T-helper 1 cell treated with Interleukin-12 subunit alpha and Interleukin-12 subunit beta and Interleukin-4 antibody, amounts not matched to agents 30 ng/mL and 1 ng/mL, for 36 hours (primary cell): Measurements from ENCODE around the gene CD226. TPM values are rescaled to one million over a fixed set of nuclear protein-coding genes. Genes with fewer than 3 reads are reported as not detected.

Experiments
- intact Hi-C: fragments of 100-400 bp; cut with micrococcal nuclease; formaldehyde crosslinking; loops from one replicate; pipeline ENCODE4 v1.15.1; 2024
- total RNA-seq: library from RNA; stranded (reverse); gene quantifications from 2 replicates; pipeline ENCODE4 v1.2.3, GENCODE V29; 2022

CD226 gene
- total RNA-seq, 1 donor from 2014 or later, result 125 TPM

- intact Hi-C loops, result loop anchor here (1.0 to 5.0 kb wide), 7 partner anchors 10 to 1240 kb away; partner anchors contain the start of genes CD226 and TMX3
Measured at GRCh38 chr18:69956665-69957620, 9.3 kb upstream of the CD226 start.

DNA sequence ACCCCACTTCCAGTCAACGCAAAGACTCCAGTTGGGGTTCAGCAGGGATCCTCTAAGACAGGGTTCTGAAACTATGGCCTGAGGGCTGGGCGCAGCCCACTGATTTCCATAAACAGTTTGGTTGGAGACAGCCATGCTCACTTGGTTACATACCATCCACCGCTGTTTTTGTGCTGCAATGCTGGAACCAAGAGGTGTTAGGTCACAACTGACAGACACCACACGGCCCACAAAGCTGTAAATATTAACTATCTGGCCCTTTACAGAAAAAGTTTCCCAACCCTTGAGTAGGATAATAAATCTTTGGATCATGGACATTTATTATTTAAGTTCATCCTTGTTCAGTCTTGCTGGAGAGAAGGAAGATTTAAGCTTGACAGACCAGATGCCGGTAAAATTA is 8.4 kb upstream of the CD226 start:
- intact Hi-C loops, result loop anchor here (1.0 to 5.0 kb wide), 5 partner anchors 9 to 1239 kb away; partner anchors contain the start of genes CD226 and TMX3

DNA sequence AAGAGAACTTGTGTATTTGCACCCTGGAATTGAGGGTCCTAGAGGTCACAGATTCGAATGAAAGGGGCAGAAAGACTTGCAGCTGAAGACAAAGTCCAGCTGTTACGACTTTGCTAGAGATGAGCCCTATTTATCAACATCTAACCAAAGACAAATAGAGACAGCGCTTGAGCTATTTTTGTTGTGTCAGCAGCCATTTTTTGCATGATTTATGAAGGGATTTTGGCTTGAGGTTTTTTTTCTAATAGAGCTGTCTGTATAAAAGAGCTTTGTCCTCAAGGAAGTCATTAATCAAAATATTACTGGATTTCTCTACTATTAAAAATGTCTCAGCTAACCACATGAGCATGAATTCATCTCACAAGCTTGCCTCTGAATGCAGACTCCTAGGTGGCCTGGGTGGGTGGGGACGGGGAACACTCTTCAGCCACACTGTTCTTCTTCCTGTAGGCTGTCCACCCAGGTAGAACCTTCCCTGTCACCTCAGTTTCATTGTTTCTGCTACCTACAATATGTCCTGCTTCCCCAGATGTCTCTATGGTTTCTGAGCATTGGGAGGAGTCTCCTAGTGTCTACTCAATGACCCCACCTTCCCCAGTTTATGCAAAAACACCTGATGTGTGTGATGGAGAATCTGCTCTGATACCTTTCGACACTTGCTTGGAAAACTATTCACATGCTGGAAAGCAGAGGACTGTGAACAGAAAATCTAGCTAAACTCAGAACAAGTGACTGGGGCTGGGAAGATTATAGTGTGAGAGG is 7.2 kb upstream of the CD226 start:
- intact Hi-C loops, result loop anchor here (5.0 kb wide), 2 partner anchors 132 to 1238 kb away; partner anchors contain the start of gene TMX3

- intact Hi-C loops, result no loop called here
Measured at GRCh38 chr18:69953191-69953590, 5.5 kb upstream of the CD226 start.

DNA sequence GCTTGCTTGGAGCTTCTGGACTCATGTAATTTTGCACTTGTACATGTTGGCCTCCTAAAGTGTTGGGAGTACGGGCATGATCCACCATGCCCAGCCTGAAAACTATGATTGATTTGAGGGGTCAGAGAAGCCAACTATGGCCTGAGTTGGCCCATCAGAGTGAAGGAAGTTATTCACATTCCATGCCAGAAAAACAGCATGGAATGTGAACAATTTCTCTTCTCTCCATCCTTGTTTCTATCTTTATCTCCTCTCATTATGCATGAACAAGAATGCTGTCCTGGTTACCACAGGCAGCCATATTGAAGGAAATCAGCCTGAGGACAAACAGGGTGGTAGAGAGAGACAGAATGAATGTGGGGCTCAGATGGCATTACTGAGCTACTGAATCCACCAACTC is 3.5 kb upstream of the CD226 start:
- intact Hi-C loops, result no loop called here

GRCh38 chr18:69949538-69949936 is 1.9 kb upstream of the CD226 start:
- intact Hi-C loops, result loop anchor here (5.0 kb wide), 1 partner anchor 258 kb away; the partner anchor contains the start of gene RTTN

- intact Hi-C loops, result loop anchor here (5.0 kb wide), 1 partner anchor 258 kb away; the partner anchor contains the start of gene RTTN
Measured at GRCh38 chr18:69948919-69949537, 1.4 kb upstream of the CD226 start.

- intact Hi-C loops, result loop anchor here (5.0 kb wide), 1 partner anchor 259 kb away; the partner anchor contains the start of gene RTTN
Measured at GRCh38 chr18:69948256-69948655, 583 bp upstream of the CD226 start.

- intact Hi-C loops, result loop anchor here (1.0 to 5.0 kb wide), 2 partner anchors 10 to 261 kb away; partner anchors contain the start of gene RTTN
Measured at GRCh38 chr18:69946608-69947155, 991 bp downstream of the CD226 start.

DNA sequence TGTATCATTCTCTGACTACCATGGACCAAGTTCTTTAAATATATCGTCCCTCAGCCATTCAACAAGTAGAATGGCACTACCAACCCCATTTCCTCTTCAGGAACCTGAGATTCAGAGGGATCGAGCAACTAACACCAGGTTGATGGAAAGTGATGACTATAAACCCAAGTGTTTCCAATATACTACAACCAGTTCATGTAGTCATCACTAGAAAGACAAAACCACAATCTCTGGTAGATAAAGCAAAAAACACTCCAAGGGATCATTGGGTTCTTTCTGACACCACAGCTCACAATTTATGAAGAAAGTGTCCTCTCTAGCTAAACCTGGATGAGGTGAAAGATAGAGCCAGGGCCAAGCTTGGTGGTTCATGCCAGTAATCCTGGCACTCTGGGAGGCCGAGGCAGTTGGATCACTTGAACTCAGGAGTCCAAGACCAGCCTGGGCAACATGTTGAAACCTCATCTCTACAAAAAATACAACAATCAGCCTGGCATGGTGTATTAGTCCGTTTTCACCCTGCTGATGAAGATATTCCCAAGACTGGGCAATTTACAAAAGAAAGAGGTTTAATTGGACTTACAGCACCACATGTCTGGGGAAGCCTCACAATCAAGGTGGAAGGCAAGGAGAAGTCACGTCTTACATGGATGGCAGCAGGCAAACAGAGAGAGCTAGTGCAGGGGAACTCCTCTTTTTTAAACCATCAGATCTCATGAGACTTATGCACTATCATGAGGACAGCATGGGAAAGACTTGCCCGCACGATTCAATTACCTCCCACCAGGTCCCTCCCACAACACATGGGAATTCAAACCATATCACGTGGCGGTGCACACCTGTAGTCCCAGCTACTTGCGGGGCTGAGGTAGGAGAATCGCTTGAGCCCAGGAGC is 2.2 kb downstream of the CD226 start:
- intact Hi-C loops, result loop anchor here (1.0 to 5.0 kb wide), 6 partner anchors 10 to 262 kb away; partner anchors contain the start of gene RTTN

- intact Hi-C loops, result no loop called here
Measured at GRCh38 chr18:69944436-69944835, 3.2 kb downstream of the CD226 start.

- intact Hi-C loops, result no loop called here
Measured at GRCh38 chr18:69943021-69943420, 4.7 kb downstream of the CD226 start.

DNA sequence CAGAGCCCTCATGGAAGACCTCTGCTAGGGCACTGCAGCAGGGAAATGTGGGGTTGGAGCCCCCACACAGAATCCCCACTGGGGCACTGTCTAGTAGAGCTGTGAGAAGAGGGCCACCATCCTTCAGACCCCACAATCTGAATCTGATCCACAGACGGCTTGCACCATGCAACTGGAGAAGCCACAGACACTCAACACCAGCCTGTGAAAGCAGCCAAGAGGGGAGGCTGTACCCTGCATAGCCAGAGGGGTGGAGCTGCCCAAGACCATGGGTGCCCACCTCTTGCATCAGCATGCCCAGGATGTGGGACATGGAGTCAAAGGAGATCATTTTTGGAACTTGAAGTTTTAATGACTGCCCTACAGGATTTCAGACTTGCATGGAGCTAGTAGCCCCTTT is 6.5 kb downstream of the CD226 start:
- intact Hi-C loops, result no loop called here

- intact Hi-C loops, result loop anchor here (5.0 kb wide), 1 partner anchor 147 kb away; no protein-coding TSS in a partner anchor
Measured at GRCh38 chr18:69939812-69940211, 7.9 kb downstream of the CD226 start.

- intact Hi-C loops, result loop anchor here (5.0 kb wide), 1 partner anchor 151 kb away; no protein-coding TSS in a partner anchor
Measured at GRCh38 chr18:69936191-69936558, 11.5 kb downstream of the CD226 start.

DNA sequence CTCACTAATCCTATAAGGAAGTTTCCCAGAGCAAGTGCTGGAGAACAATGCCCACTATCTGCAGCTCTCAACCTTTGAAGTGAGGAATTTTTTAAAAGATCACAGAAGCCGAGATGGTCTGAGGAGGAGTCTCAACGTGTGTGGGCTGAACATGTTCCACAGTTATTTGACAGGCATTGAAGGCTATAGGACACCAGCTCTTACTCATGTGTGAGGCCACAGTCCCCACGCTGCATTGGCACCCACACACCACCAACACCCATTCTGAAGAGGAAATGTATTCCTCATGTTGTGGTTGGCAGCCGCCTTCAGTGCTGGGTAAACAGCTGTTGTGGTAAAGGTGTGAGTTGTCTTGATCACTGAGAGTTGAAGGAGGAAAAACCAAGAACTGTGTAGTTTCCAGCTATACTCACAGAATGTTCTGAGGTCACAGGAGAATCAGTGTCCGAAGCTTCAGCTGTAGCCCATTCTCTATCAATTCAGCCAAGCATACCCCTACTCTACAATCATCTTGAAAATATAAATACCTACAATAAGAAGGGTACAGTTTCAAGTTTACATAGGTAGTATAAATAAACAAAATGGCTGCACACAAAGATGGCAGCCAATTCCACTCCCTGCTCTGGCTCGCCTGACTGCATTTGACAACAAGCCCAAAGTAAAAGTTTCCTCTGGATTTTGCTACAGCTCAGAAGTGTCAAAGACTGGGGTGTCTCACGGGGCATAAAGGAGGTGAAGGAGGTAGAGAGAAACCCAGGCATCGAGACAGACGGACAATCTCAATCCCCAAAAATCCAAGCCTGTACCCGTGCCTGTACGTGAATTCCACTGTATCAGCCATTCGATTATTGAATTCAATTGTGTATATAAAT is 12.1 kb downstream of the CD226 start:
- intact Hi-C loops, result loop anchor here (1.0 to 5.0 kb wide), 5 partner anchors 10 to 152 kb away; no protein-coding TSS in a partner anchor

- intact Hi-C loops, result loop anchor here (1.0 to 5.0 kb wide), 5 partner anchors 11 to 153 kb away; no protein-coding TSS in a partner anchor
Measured at GRCh38 chr18:69934601-69935265, 12.9 kb downstream of the CD226 start.
